SK-N-SH treated with all-trans-retinoic acid at 6 μM for 48 hours (cell line): ENCODE measurements around the gene OCIAD2.

Experiments
- CSDC2 ChIP-seq: fragments of 250-450 bp; sonication (Bioruptor Pico); IDR thresholded peaks from 2 replicates; pipeline ENCODE4 v1.5.0; 2020; ENCODE audit warnings: mild to moderate bottlenecking, moderate library complexity
- RARB ChIP-seq: fragments of 250-450 bp; sonication (Bioruptor Pico); IDR thresholded peaks from 2 replicates; pipeline ENCODE4 v1.8.0; 2021; ENCODE audit warnings: mild to moderate bottlenecking, moderate library complexity
- ZNF8 ChIP-seq: fragments of 450-650 bp; formaldehyde crosslinking; IDR thresholded peaks from 2 replicates; pipeline ENCODE4 v1.5.0; 2020; ENCODE audit warnings: mild to moderate bottlenecking, moderate library complexity
- TF ChIP-seq, protein P1 (sequence below): fragments of 250-450 bp; sonication (Bioruptor Pico); IDR thresholded peaks from 2 replicates; pipeline ENCODE4 v1.5.1; 2020; ENCODE audit warnings: low read depth, mild to moderate bottlenecking, moderate library complexity
- TF ChIP-seq, protein P2 (sequence below): fragments of 250-450 bp; sonication (Bioruptor Pico); IDR thresholded peaks from 2 replicates; pipeline ENCODE4 v1.8.0; 2020; ENCODE audit warnings: mild to moderate bottlenecking, moderate library complexity, borderline replicate concordance
- TF ChIP-seq, protein P3 (sequence below): fragments of 250-450 bp; sonication (Bioruptor Pico); IDR thresholded peaks from 2 replicates; pipeline ENCODE4 v1.5.1; 2021; ENCODE audit warnings: mild to moderate bottlenecking, moderate library complexity

DNA sequence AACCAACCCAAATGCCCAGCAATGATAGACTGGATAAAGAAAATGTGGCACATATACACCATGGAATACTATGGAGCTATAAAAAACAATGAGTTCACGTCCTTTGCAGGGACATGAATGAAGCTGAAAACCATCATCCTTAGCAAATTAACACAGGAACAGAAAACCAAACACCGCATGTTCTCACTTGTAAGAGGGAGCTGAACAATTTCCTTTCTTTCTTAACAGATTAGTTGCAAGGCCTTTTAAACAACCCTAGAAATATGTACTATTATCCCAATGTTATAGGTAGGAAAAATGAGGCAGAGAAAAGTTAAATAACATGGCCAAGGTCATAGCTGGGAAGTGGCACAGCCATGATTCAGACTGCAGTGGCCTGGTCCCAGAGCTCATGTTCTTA is 5.8 kb upstream of the OCIAD2 start:
- TF ChIP-seq, protein P1, sequence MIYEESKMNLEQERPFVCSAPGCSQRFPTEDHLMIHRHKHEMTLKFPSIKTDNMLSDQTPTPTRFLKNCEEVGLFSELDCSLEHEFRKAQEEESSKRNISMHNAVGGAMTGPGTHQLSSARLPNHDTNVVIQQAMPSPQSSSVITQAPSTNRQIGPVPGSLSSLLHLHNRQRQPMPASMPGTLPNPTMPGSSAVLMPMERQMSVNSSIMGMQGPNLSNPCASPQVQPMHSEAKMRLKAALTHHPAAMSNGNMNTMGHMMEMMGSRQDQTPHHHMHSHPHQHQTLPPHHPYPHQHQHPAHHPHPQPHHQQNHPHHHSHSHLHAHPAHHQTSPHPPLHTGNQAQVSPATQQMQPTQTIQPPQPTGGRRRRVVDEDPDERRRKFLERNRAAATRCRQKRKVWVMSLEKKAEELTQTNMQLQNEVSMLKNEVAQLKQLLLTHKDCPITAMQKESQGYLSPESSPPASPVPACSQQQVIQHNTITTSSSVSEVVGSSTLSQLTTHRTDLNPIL = no peak
- TF ChIP-seq, protein P2, sequence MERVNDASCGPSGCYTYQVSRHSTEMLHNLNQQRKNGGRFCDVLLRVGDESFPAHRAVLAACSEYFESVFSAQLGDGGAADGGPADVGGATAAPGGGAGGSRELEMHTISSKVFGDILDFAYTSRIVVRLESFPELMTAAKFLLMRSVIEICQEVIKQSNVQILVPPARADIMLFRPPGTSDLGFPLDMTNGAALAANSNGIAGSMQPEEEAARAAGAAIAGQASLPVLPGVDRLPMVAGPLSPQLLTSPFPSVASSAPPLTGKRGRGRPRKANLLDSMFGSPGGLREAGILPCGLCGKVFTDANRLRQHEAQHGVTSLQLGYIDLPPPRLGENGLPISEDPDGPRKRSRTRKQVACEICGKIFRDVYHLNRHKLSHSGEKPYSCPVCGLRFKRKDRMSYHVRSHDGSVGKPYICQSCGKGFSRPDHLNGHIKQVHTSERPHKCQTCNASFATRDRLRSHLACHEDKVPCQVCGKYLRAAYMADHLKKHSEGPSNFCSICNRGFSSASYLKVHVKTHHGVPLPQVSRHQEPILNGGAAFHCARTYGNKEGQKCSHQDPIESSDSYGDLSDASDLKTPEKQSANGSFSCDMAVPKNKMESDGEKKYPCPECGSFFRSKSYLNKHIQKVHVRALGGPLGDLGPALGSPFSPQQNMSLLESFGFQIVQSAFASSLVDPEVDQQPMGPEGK (CRISPR knock-in tag) = no peak
- TF ChIP-seq RARB = no peak
- no peak for TF ChIP-seq ZNF8 (CRISPR knock-in tag)
- TF ChIP-seq CSDC2 = no peak
- TF ChIP-seq, protein P3, sequence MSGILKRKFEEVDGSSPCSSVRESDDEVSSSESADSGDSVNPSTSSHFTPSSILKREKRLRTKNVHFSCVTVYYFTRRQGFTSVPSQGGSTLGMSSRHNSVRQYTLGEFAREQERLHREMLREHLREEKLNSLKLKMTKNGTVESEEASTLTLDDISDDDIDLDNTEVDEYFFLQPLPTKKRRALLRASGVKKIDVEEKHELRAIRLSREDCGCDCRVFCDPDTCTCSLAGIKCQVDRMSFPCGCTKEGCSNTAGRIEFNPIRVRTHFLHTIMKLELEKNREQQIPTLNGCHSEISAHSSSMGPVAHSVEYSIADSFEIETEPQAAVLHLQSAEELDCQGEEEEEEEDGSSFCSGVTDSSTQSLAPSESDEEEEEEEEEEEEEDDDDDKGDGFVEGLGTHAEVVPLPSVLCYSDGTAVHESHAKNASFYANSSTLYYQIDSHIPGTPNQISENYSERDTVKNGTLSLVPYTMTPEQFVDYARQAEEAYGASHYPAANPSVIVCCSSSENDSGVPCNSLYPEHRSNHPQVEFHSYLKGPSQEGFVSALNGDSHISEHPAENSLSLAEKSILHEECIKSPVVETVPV (CRISPR knock-in tag) = no peak
